NCI-H2107 treated with DMSO at 0.1 percent for 48 hours (cell line): ENCODE measurements around the gene NTNG1.
"Not testable (repeated sequence)": the region's sequence is repeated elsewhere in the genome, so short reads cannot be mapped to it uniquely, and the experiment has no call there.

Experiments used
- DNase-seq: peaks from one replicate; lab custom pipeline; 2025; ENCODE audit not compliant: unreplicated experiment; lab: John Stamatoyannopoulos, UW

NTNG1 gene

DNA sequence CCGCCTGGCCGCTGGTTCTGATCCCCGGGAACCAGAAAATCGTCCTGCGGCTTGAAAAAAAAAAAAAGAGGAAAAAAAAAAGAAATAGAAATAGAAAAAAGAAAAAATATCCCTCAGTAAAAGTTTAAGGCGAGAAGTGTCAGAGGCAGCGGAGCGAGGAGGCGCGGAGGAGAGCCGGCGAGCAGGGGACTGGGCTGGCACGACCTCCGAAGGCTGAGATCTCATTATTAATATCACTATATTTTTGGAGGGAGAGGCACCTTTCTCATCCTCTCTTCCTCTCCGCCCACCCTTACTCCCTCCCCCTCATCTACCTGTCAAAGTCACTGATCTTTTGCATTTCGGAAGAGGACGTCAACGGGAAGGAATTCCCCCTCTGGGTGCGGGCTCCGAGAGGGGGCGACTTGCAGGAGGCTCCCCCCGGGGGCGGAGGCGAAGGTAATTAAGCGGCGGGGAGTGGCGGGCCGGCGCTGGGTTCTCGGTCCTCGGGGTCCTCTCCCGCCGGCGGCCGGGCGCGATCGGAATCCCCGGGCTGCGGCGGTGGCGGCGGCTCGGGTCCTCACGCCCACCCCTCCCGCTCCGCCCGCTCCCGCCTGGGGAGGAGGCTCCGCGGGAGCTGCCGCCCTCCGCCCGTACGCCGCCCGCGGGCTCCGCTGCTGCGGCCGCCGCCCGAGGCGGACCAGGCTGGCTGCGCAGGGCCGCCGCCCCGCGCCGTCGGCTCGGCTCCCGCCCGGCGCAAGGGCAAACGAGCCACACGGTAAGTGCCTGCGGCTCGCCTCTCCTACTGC is at the start of gene NTNG1:
Gene NTNG1, plus strand, starts transcription at position 337 of the 788 bp plus-strand sequence.
- DNase-seq: no peak

DNA sequence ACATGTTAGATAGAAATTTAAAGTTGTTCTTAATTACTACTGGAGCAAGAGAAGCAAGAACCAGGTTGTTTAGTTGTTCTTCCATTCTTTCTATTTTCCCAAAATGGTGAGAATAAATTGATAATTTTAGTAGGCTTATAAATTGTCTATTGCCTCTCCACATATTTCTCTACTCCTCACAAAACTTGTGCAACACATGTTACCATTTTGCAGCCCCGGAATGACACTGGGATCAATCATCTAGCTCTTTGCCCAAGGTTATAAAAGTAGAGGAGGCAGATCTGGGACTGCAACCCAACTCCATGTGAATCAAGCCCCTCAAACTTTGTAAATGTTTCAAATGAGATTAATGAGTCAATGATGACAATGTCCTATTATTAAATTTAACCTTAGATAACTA is 49.4 kb upstream of the NTNG1 start:
- no peak for DNase-seq

DNA sequence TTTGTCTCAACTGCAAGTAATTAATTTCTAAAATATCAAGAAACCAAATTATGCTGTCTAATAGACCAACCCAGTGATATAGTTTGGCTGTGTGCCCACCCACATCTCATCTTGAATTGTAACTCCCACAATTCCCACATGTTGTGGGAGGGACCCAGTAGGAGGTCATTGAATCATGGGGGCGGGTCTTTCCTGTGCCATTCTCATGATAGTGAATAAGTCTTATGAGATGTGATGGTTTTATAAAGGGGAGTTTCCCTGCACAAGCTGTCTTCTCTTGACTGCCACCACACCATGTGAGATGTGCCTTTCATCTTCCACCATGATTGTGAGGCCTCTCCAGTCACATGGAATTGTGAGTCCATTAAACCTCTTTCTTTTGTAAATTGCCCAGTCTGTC is 47.4 kb upstream of the NTNG1 start:
- not testable (repeated sequence) for DNase-seq

DNA sequence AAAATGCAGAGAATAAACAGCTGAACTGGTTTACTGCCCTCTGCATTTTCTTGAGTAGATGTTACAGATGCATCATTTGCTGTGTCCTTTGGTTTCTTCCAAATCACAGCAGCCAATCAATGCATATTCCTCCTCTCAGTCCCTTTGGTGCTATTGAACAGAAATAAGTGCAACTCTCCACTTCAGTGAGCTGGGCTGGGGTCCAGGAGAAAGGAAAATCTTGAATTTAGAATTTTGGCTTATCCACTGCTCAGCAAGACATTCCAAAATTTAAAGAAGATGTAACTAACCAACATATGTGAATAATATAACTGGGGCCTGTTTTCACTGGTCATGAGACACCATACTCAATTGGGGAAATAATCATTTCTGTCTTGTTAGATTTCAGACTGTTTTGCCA is 45.2 kb upstream of the NTNG1 start:
- DNase-seq: no peak

DNA sequence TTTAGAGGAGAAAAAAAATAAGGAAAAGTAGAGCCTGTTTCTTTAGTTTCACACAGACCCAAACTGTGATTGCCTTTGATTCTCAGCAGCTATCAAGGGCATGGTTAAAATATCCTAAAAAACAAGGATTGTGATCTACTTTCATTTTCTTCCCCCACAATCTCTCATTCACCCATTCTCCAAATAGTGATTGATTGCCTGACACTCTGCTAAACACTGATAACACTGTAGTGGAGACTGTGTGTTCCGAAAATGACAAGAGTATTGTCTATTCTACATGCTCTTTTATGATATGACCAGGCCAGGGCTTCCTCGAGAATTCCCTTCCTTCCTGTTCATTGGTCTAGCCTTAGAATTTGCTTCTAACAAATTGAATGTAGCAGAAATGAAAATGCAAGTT is 44.1 kb upstream of the NTNG1 start:
- no peak for DNase-seq

- no peak for DNase-seq
These were observed 41.9 kb upstream of the NTNG1 start for GRCh38 chr1:107098961-107099360.

GRCh38 chr1:107100331-107100984 is 40.4 kb upstream of the NTNG1 start:
- no peak for DNase-seq

GRCh38 chr1:107105914-107106313 is 34.9 kb upstream of the NTNG1 start:
- DNase-seq: no peak

DNA sequence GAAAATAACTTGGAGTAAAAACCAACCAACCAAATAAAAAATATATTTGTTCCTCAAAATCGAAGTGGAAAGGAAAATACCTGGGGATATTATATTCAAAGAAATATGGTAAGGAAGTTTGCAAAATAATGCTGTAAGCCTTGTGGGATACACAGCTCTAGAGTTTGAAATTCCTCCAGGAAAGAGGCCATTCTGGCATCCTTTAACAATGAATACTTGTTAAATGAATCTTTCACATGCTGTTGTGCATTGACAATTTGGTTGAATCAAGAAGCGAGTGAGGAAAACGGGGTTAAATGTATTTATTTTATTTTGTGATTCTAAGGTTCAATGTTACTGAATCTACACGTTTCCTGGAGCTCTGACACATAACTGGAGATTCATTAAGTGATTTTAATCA is 30.5 kb upstream of the NTNG1 start:
- no peak for DNase-seq

- DNase-seq: no peak
These were observed 24.5 kb upstream of the NTNG1 start for GRCh38 chr1:107116306-107116790.

DNA sequence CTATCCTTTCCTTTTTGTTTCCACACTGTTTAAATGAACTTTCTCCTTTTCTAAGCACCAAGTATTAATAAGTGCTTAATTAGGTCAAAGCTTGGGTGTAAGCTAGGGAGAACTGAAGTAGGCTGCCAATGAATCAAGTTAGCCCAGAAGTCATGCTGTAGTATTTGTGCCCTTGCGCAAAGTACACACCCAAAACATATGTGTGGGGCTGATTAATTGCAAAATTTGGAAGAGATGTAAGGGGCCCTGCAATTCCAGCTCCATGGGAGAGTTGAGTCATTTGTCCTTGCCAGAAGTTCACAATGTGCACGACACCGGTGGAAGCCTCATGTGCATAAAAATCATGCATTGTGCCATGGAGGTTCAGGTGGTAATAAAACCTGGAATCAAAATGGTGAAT is 18.6 kb upstream of the NTNG1 start:
- no peak for DNase-seq

GRCh38 chr1:107123741-107124140 is 17.1 kb upstream of the NTNG1 start:
- no peak for DNase-seq

GRCh38 chr1:107124694-107125093 is 16.1 kb upstream of the NTNG1 start:
- no peak for DNase-seq

- DNase-seq: no peak
These were observed 8.6 kb upstream of the NTNG1 start for GRCh38 chr1:107132195-107132594.

- DNase-seq: no peak
These were observed 8.1 kb upstream of the NTNG1 start for GRCh38 chr1:107132780-107133179.

DNA sequence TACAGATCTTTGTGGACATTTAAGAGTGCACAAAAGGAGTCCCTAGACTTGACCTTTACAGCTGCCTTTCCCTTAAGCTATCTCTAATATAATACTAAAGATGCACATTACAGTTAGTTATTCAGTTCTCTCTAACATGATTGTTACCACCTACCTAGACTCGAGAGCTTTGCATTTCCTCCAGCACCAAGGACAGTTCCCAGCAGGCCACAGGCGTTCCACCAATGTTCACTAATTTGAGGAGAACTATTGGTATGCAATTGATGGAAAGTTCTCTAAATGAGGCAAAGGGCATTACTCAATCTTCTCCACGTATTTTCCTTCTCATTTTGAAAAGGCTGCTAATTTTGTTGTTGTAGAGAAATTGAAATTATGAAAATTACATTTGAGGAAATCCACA is 5.4 kb upstream of the NTNG1 start:
- no peak for DNase-seq

DNA sequence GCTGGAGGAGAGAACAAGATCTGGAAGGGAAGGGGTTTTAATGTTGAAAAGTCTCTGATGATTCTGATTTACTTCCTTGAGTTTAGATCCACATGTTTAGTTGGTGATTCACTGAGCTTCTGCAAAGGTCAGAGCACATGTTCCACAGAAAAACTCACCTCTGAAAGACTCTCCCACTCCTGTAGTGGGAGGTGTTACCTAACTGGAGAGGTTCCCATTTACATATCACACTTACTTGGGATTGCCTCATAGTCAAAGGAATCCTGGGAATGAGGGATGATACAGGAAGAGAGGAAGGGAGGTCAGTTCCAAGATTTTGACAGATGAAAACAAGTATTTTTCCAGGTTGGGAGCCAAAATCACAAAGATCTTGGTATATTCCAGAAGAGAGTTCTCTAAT is 2.7 kb upstream of the NTNG1 start:
- DNase-seq: no peak

DNA sequence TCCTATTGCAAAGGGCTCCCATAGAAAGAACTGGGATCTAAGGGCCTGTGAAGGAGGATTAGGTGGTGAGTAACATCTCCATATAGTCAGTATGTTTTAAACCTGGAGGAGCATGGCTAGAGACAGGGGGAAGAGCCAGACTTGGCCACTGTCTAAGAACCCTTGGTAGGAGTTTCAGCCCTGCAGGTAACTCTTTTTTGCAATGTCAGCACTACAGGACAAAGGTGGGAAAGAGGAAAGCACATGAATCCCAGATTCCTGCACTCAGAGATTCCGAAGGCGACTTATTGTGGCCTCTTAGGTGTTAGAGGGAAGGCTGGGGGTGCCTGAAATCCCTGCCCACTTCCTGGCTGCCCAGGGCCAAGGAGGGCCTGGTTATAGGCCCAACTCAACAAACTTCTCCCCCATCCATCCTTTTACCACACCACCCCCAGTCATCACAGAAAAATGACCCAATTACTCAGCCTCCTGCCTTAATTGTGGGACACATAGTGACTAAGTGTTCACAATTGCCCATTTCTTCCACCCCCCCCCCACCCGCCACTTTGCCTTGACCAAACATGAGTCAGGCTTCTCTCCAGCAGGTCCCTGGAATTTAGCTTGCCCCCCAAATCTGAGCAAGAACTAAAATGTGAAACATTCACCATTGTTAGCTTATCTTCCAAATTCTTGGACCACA is 1.9 kb upstream of the NTNG1 start:
- DNase-seq: no peak

GRCh38 chr1:107139833-107140702 is 771 bp upstream of the NTNG1 start:
- no peak for DNase-seq

- peak; percentile 71 for DNase-seq
These were observed 770 bp downstream of the NTNG1 start for GRCh38 chr1:107141491-107142126.

DNA sequence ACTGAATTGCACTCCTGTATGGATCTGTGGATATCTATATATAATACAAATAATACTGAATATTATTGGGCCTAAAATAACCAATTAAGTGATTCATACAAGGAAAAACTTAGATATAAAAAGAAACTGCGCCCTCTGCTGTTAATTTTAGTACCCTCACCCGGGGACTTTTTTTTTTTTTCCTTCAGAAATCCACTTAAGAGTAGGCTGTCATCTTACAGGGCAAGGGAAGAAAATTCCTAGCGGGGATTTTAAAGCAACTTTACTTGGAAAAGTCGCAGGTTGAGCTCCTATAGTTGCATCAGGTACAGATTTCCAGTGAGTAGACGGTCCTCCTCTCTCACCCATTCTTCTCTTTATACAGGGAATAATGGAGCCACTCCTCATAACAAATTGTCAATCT is 1.3 kb downstream of the NTNG1 start:
- DNase-seq: peak; percentile 71
